HFFc6 (cell line): ENCODE measurements around the gene PMM2. TPM values are rescaled to one million over a fixed set of nuclear protein-coding genes. Genes with fewer than 3 reads are reported as not detected.
A peak's percentile ranks its signal among the peaks of the same experiment; 100 is the strongest.
"Not testable (repeated sequence)": the region's sequence is repeated elsewhere in the genome, so short reads cannot be mapped to it uniquely, and the experiment has no call there.

Source experiments
- DNase-seq: peaks from one replicate; pipeline ENCODE4 v3.0.0-alpha.2; 2018
- H3K27ac Mint-ChIP-seq: 2 replicates; pipeline ENCODE4 v1.8.0; 2020; ENCODE audit warnings: mild to moderate bottlenecking, mixed read lengths
- H3K27me3 Mint-ChIP-seq: 2 replicates; pipeline ENCODE4 v1.8.0; 2021; ENCODE audit warnings: mild to moderate bottlenecking, moderate library complexity, mixed read lengths; ENCODE audit not compliant: insufficient read depth
- H3K36me3 Mint-ChIP-seq: 2 replicates; pipeline ENCODE4 v1.8.0; 2021; ENCODE audit warnings: low read depth, mixed read lengths
- H3K4me1 Mint-ChIP-seq: 2 replicates; pipeline ENCODE4 v1.8.0; 2020; ENCODE audit warnings: low read depth, mixed read lengths
- H3K4me3 Mint-ChIP-seq: 2 replicates; pipeline ENCODE4 v1.8.0; 2020; ENCODE audit warnings: mild to moderate bottlenecking, moderate library complexity, mixed read lengths
- H3K9me3 Mint-ChIP-seq: 2 replicates; pipeline ENCODE4 v1.8.0; 2020; ENCODE audit warnings: mild to moderate bottlenecking, mixed read lengths
- total RNA-seq, 6 experiments: library from RNA; stranded (reverse); fragmentation: NEBNext Ultra II Directional; extraction: Animal tissue kit (Norgen Biotek cat#: 25700); gene quantifications; 2 replicates in 1 of 6; 3 replicates in 5 of 6; pipeline ENCODE4 v1.2.3, GENCODE V29; 2021
- TF ChIP-seq, protein P1 (sequence below): fragments of 200-600 bp; sonication (generic); IDR thresholded peaks from 2 replicates; pipeline ENCODE4 v1.5.0; 2021; ENCODE audit warnings: antibody characterized with exemption, mild to moderate bottlenecking

Gene PMM2
- total RNA-seq, 6 experiments from 2014 or later: 38.9 to 48.5 (median 44.3) TPM

DNA sequence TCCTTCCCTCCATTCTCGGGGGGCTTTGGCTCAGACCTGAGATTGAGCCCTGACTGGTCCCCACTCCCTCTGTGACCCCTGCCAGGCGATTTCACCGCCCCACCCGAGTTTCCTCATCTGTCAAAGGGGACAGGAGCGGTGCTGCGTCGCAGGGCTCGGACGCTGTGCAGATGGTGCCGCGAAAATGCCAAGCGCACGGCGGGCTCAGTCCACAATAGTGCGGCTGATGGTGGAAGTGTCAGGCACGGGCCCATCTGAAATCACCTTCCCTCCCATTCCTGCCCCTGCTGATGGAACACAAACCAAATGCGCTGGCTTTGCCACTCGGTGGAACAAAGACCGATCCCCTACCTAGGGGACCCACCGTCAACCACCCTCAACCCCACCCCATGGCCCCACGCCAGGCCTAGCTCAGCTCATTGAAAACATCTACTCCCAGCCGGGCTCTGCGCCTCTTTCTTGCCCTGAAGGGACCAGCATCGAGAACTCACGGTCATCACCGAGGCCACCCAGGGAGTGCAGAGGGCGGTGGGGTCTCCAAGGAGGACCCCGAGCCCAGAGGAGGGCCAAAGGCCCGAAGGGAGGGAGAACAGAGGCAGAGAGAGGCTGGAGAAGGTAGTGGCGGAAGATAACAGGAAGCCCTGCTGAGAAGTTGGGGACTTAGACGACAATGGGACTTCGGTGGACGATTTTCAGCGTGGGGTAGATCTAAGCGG lies 69.7 kb downstream of the PMM2 start:
- H3K4me1 Mint-ChIP-seq: peaks cover 58% of the 10 kb centered on the region

DNA sequence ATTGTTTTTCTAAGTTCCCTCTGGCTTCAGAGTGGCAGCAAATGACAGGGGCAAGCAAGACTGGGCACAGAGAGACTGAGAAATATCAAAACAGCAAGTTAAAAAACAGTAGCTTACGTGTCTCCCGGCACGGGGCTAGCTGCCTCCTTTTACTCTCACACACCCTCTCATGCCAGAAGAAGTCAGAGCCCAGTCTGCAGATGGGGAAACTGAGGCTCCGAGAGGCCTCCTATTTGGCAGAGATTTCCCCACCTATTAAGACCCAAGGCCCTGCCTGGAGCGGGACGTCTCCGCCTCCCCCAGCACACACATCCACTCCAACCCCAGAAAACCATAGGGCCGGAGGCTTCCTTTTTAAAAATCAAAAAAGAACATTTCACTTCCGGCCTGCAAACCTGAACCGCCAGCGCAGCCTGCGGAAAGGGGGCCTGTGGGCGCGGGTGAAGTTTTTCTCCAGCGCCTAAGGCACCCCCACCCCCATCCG lies 70.3 kb downstream of the PMM2 start:
- Mint-ChIP-seq H3K4me1 (peaks cover 56% of the 10 kb centered on the region), H3K27ac (peak overlapping the region; percentile 81), H3K27me3 (peaks cover 7% of the 10 kb centered on the region), H3K4me3 (peak overlapping the region; percentile 92), H3K36me3 (no peaks in the 10 kb centered on the region), H3K9me3 (no peaks in the 10 kb centered on the region)
- TF ChIP-seq, protein P1, sequence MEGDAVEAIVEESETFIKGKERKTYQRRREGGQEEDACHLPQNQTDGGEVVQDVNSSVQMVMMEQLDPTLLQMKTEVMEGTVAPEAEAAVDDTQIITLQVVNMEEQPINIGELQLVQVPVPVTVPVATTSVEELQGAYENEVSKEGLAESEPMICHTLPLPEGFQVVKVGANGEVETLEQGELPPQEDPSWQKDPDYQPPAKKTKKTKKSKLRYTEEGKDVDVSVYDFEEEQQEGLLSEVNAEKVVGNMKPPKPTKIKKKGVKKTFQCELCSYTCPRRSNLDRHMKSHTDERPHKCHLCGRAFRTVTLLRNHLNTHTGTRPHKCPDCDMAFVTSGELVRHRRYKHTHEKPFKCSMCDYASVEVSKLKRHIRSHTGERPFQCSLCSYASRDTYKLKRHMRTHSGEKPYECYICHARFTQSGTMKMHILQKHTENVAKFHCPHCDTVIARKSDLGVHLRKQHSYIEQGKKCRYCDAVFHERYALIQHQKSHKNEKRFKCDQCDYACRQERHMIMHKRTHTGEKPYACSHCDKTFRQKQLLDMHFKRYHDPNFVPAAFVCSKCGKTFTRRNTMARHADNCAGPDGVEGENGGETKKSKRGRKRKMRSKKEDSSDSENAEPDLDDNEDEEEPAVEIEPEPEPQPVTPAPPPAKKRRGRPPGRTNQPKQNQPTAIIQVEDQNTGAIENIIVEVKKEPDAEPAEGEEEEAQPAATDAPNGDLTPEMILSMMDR: no peak
- DNase-seq: no peak

More for the DNA sequence above, 69.7 kb downstream of the PMM2 start:
- no peaks in the 10 kb centered on the region for H3K9me3 Mint-ChIP-seq
- H3K36me3 Mint-ChIP-seq: no peaks in the 10 kb centered on the region
- H3K27me3 Mint-ChIP-seq: peaks cover 12% of the 10 kb centered on the region
- TF ChIP-seq, protein P1: no peak
- H3K4me3 Mint-ChIP-seq: peak overlapping the region; percentile 92
- DNase-seq: no peak
- H3K27ac Mint-ChIP-seq: peak overlapping the region; percentile 81

DNA sequence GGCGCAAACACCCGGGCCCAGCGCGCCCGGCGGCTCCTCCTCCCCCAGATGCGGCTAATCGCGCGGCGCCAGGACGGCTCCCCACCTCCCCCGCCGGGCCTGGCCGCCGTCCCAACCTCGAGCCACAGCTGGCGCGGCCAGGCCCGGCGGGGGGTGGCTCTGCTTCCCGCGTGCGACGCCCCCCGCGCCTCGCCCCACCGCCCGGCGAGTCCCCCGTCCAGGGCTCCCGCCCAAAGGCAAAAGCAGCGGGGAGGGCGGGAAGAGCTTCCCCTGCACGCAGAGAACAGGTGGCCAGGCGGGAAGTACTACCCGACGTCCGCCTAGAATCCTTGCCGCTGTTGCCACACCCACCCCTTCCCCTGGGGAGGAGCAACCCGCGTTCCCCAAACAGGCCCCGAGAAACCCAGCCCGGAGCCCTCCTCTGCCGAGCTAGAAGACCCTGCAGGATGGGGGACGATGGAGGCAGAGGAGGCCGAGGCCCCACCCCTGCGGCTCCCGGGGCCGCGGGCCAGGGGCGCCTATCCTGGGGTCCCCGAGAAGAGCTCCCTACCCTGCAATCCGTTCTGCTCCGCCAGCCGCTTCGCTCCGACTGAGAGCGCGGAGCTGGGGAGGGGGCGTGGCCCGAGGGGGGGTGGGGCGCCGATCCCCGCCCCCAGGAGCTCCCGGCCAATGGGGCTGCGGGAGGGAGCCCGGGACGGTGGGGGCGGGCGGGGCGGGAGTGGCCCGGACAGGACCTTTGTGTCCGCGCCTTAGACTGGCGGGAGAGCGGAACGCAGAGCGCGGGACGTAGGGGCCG lies 71.0 kb downstream of the PMM2 start, which contains the start of gene CARHSP1:
Gene CARHSP1 (minus strand): TSS at position 591 of the 796 bp plus-strand sequence. CDS start 9,678 bp downstream, outside the sequence.
- Mint-ChIP-seq H3K27me3 (peaks cover 7% of the 10 kb centered on the region), H3K9me3 (no peaks in the 10 kb centered on the region), H3K4me1 (peaks cover 54% of the 10 kb centered on the region), H3K27ac (peak within 1 kb of the TSS; percentile 81), H3K36me3 (no peaks in the 10 kb centered on the region), H3K4me3 (peak within 1 kb of the TSS; percentile 92)
- peak; percentile 71 for DNase-seq
- TF ChIP-seq, protein P1: no peak

DNA sequence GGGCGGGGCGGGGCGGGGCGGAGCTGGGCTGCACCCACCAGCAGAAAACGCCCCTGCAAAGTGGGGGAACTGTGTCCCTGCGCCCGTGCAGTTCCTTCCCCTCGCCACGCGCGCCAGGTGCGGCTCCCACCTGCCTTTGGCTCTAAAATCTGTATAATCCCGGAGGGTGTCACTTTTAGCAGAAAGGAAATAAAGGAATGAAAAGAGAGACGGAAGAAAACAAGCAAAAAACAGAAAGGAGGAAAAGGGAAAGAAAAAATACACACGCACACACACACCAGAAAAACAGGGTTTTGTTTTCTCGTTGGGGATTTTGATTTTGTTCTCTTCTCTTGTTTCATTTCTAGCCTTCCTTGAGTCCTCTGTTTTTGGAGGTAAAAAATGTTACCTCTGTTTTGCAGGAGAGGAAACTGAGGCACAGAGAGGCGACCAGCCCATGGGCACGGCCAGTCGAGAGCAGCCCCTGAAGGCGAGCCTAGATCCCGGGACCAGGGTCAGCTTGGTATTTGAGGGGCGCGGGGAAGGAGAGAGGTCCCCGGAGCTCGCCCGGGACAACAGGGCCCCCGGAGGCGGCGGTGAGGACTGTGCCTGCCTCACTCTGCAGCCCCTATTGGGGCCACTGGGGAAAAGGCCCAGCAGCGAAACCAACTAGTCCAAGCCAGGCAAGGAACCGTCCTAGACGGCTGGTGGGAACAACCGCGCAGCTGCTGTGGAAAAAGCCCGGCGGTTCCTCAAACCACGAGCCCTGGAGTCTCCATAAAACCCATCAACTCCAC lies 71.8 kb downstream of the PMM2 start:
- Mint-ChIP-seq H3K4me1 (peaks cover 47% of the 10 kb centered on the region), H3K27ac (peak overlapping the region; percentile 66), H3K27me3 (peaks cover 4% of the 10 kb centered on the region), H3K36me3 (no peaks in the 10 kb centered on the region), H3K9me3 (no peaks in the 10 kb centered on the region), H3K4me3 (peak overlapping the region; percentile 86)
- DNase-seq: no peak
- TF ChIP-seq, protein P1: peak; percentile 7; the same call in 1 of the 2 replicates

DNA sequence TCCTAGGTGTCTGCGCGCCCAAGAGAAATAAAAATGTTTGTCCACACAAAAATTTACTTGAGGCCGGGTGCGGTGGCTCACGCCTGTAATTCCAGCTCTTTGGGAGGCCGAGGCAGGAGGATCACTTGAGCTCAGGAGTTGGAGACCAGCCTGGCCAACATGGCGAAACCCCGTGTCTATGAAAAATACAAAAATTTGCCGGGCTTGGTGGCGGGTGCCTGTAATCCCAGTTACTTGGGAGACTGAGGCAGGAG lies 72.3 kb downstream of the PMM2 start:
- H3K4me1 Mint-ChIP-seq: peaks cover 41% of the 10 kb centered on the region
- H3K4me3 Mint-ChIP-seq, DNase-seq, H3K36me3 Mint-ChIP-seq, H3K9me3 Mint-ChIP-seq, H3K27ac Mint-ChIP-seq, H3K27me3 Mint-ChIP-seq: not testable (repeated sequence)
